ENCODE measurements around the gene QKI. TPM values are rescaled to one million over a fixed set of nuclear protein-coding genes. Genes with fewer than 3 reads are reported as not detected.

QKI gene
- total RNA-seq, 2 donors from 2014 or later: 127 to 192 TPM

- H3K4me1 ChIP-seq (ENCODE audit: control insufficient read depth in 1 of 2, low read depth in 2 of 2): peaks cover 50 to 66% of the 10 kb centered on the region in 2 donors
- DNase-seq (ENCODE audit: low spot score) (no peak), ATAC-seq (ENCODE audit: insufficient number of reproducible peaks, low FRiP score, low read depth) (no peak)
- H3K27me3 ChIP-seq (replicated peaks; ENCODE audit: insufficient read depth): no peaks in the 10 kb centered on the region
- TF ChIP-seq CTCF (IDR thresholded peaks at IDR 0.05): no peak
- H3K4me3 ChIP-seq: no peak overlapping the region
- no peaks in the 10 kb centered on the region for H3K9me3 ChIP-seq
- H3K27ac ChIP-seq: no peak overlapping the region
- no peaks in the 10 kb centered on the region for H3K36me3 ChIP-seq
Observed at GRCh38 chr6:163533443-163533842, 118.9 kb downstream of the QKI start.

DNA sequence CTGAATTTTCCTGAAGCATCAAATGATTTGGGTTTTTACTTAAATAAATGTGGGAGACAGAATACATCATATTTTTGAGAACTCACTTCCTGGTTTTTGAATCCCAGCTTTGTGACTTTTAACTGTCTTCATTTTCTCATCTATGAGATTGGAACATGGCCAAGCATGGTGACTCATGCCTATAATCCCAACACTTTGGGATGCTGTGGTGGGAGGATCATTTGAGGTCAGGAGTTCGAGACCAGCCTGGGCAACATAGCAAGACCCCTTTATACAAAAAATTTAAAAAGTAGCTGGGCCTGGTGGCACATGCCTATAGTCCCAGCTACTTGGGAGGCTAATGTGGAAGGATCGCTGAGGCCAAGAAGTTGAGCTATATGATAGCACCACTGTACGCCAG lies 122.3 kb downstream of the QKI start:
- no peak for TF ChIP-seq CTCF (IDR thresholded peaks at IDR 0.05)
- no peak for DNase-seq (ENCODE audit: low spot score)
- no peak overlapping the region for H3K27ac ChIP-seq
- H3K36me3 ChIP-seq: no peaks in the 10 kb centered on the region
- no peak for ATAC-seq (ENCODE audit: insufficient number of reproducible peaks, low FRiP score, low read depth)
- no peaks in the 10 kb centered on the region for H3K27me3 ChIP-seq (replicated peaks; ENCODE audit: insufficient read depth)
- peaks cover 34 to 53% of the 10 kb centered on the region in 2 donors for H3K4me1 ChIP-seq (ENCODE audit: control insufficient read depth in 1 of 2, low read depth in 2 of 2)
- no peak overlapping the region for H3K4me3 ChIP-seq
- H3K9me3 ChIP-seq: no peaks in the 10 kb centered on the region

GRCh38 chr6:163538331-163538730 lies 123.8 kb downstream of the QKI start:
- Histone ChIP-seq H3K4me3 (no peak overlapping the region), H3K9me3 (no peaks in the 10 kb centered on the region), H3K36me3 (no peaks in the 10 kb centered on the region), H3K4me1 (ENCODE audit: control insufficient read depth in 1 of 2, low read depth in 2 of 2) (peaks cover 20 to 38% of the 10 kb centered on the region in 2 donors), H3K27me3 (replicated peaks; ENCODE audit: insufficient read depth) (no peaks in the 10 kb centered on the region), H3K27ac (no peak overlapping the region)
- no peak for DNase-seq (ENCODE audit: low spot score)
- no peak for TF ChIP-seq CTCF (IDR thresholded peaks at IDR 0.05)
- no peak for ATAC-seq (ENCODE audit: insufficient number of reproducible peaks, low FRiP score, low read depth)

DNA sequence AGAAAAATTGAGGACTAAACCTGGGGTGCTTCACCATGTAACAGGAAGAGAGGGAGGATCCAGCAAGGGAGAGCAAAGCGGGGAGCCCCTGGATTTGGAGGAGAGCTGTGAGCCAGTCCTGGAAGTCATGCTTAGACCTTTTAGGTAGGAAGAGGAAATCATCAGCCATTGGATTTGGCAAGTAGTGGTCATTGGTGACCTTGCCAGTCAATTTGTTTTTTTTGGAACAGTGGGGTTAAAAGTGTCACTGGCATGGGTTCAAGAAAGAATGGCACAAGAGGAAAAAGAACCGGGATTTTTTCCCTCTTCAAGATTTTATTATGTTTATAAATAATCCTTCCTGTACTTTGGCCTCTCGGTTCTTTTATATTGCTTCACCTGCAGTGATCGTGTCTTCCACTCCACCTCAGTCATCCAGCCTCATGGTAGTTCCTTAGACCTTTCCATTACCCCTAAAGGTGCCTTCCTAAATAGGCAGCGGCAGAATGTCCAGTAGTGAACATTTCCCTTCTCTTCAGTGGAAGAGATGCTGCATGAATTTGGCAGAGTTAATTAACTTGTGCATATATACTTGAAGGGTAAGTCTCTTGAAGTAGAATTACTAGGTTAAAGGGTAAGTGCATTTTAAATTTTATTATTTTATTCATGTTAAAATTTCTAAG lies 124.7 kb downstream of the QKI start:
- no peak overlapping the region for H3K4me3 ChIP-seq
- TF ChIP-seq CTCF (IDR thresholded peaks at IDR 0.05): no peak
- ATAC-seq (ENCODE audit: insufficient number of reproducible peaks, low FRiP score, low read depth) (no peak), DNase-seq (ENCODE audit: low spot score) (no peak)
- H3K9me3 ChIP-seq: no peaks in the 10 kb centered on the region
- H3K4me1 ChIP-seq (ENCODE audit: control insufficient read depth in 1 of 2, low read depth in 2 of 2): peaks cover 14 to 31% of the 10 kb centered on the region in 2 donors
- no peaks in the 10 kb centered on the region for H3K36me3 ChIP-seq
- no peaks in the 10 kb centered on the region for H3K27me3 ChIP-seq (replicated peaks; ENCODE audit: insufficient read depth)
- H3K27ac ChIP-seq: no peak overlapping the region

DNA sequence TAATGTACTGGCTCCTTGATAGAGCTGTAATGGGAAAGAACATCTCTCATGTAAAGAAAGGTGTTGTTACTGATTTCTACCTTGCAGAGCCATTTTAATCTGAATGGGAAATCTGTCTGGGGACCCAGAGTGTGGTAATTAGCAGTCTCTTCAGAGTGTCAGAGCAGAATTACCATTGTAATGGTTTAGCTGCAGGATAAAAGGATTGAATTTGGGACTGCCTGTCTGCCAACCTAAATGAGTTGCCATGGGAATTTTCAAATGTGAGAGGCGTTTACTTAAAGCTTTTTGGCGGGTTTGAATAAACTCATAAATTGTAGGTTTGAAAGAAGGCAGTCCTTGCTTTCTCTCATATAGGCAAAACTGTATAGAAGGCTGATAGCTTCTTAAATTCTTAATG lies 128.8 kb downstream of the QKI start:
- no peaks in the 10 kb centered on the region for H3K9me3 ChIP-seq
- peaks cover 9 to 29% of the 10 kb centered on the region in 2 donors for H3K4me1 ChIP-seq (ENCODE audit: control insufficient read depth in 1 of 2, low read depth in 2 of 2)
- no peak overlapping the region for H3K4me3 ChIP-seq
- H3K27me3 ChIP-seq (replicated peaks; ENCODE audit: insufficient read depth): no peaks in the 10 kb centered on the region
- no peak overlapping the region for H3K27ac ChIP-seq
- ATAC-seq (ENCODE audit: insufficient number of reproducible peaks, low FRiP score, low read depth) (no peak), DNase-seq (ENCODE audit: low spot score) (no peak)
- no peak for TF ChIP-seq CTCF (IDR thresholded peaks at IDR 0.05)
- no peaks in the 10 kb centered on the region for H3K36me3 ChIP-seq

All from thoracic aorta (tissue), 2 donors.